Right lobe of liver (tissue), 4 donors: ENCODE results near the gene YTHDF1.

Experiments
- POLR2A ChIP-seq: fragments of 450-650 bp; IDR thresholded peaks from one replicate; pipeline ENCODE4 v1.6.1; 2017; ENCODE audit warnings: antibody characterized with exemption, mild to moderate bottlenecking
- TF ChIP-seq, protein P1 (sequence below), 4 donors: fragments of 200-600 bp in 3 of 4; fragments of 450-650 bp in 1 of 4; IDR thresholded peaks; one replicate each; pipeline versions ENCODE4 v1.5.1 to v1.8.0; 2016 to 2022; ENCODE audit warnings: antibody characterized with exemption in 4 of 4, mild to moderate bottlenecking in 2 of 4
- donor health status: DM: no; HTN: no; CAD: no.
- donor health status: DM: no; HTN: no; CAD: no.
- donor health status: DM: no; HTN: yes; CAD: no.

DNA sequence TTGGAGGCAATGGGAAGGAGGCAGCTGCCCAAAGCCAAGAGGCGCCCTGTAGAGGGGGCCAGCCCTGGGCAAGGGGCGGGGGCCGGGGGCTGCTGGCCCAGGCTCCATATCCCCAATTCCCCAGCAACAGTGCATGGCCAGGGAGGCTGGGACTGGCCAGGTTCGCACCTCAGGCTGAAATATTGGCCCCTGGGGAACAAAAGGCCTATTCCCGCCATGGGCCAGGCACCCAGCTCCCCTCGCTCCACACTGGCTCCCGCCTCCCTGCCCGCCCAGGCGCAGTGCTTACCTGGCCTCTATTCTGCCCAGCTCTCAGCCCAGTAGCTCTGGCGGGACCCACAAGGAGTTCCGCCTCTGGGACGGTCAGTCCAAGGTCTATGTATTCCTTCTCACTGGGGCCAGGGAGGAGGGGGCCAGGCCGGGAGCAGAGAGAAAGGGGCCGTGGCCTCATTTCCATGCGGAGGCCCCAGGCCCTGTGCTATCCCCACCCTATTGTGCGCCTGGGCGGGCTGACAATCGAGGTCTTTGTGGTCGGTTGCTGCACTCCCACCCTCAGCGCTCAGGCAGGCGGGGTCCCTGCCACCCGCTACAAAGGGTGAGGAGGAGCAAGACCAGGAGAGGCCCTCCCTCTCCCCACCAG, 42.3 kb downstream of the YTHDF1 start:
- TF ChIP-seq, protein P1, sequence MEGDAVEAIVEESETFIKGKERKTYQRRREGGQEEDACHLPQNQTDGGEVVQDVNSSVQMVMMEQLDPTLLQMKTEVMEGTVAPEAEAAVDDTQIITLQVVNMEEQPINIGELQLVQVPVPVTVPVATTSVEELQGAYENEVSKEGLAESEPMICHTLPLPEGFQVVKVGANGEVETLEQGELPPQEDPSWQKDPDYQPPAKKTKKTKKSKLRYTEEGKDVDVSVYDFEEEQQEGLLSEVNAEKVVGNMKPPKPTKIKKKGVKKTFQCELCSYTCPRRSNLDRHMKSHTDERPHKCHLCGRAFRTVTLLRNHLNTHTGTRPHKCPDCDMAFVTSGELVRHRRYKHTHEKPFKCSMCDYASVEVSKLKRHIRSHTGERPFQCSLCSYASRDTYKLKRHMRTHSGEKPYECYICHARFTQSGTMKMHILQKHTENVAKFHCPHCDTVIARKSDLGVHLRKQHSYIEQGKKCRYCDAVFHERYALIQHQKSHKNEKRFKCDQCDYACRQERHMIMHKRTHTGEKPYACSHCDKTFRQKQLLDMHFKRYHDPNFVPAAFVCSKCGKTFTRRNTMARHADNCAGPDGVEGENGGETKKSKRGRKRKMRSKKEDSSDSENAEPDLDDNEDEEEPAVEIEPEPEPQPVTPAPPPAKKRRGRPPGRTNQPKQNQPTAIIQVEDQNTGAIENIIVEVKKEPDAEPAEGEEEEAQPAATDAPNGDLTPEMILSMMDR (IDR thresholded peaks at IDR 0.05) = no peak
- TF ChIP-seq POLR2A = no peak
